ENCODE data around the gene EPHB1. TPM values are rescaled to one million over a fixed set of nuclear protein-coding genes. Genes with fewer than 3 reads are reported as not detected.

EPHB1 gene
- total RNA-seq, 1 experiment from 2014 or later, result 2.8 TPM

GRCh38 chr3:135175728-135176277, 380.7 kb downstream of the EPHB1 start:
- Histone ChIP-seq H2BK12ac (ENCODE audit: insufficient read length, low read depth, low read length) (no peak overlapping the region), H3K4me2 (ENCODE audit: insufficient read depth, insufficient read length, low read length) (no peak overlapping the region), H3K4me1 (ENCODE audit: insufficient read depth, low read length) (peaks cover 6% of the 10 kb centered on the region), H4K91ac (ENCODE audit: insufficient read length, low read depth, low read length) (no peak overlapping the region), H3K23me2 (ENCODE audit: insufficient read length, low read depth, low read length, poor library complexity, severe bottlenecking) (no peaks in the 10 kb centered on the region), H2BK120ac (ENCODE audit: low read depth, low read length, poor library complexity, severe bottlenecking) (no peak overlapping the region), H2AFZ (ENCODE audit: low read length) (no peak overlapping the region), H3K79me1 (ENCODE audit: insufficient read depth, low read depth, low read length, poor library complexity, severe bottlenecking) (no peaks in the 10 kb centered on the region), H3K23ac (ENCODE audit: insufficient read length, low read depth, low read length) (no peak overlapping the region), H4K8ac (replicated peaks; ENCODE audit: insufficient read length, low read depth, low read length) (no peak overlapping the region), H2BK20ac (ENCODE audit: low read depth, low read length, poor library complexity, severe bottlenecking) (no peak overlapping the region), H2AK5ac (ENCODE audit: insufficient read length, low read length) (no peak overlapping the region), H3K14ac (ENCODE audit: insufficient read depth, low read length) (no peak overlapping the region), H3K79me2 (ENCODE audit: insufficient read depth, low read length) (no peaks in the 10 kb centered on the region), H3K4ac (ENCODE audit: low read depth, low read length) (no peak overlapping the region), H3K27me3 (ENCODE audit: insufficient read depth, low read length) (no peaks in the 10 kb centered on the region), H3K9ac (ENCODE audit: extremely low read depth, insufficient read length, low read length) (no peak overlapping the region), H3K27ac (ENCODE audit: insufficient read length, low read depth, low read length) (no peak overlapping the region), H2BK5ac (ENCODE audit: insufficient read length, low read length) (no peak overlapping the region), H3K18ac (ENCODE audit: insufficient read length, low read depth, low read length) (no peak overlapping the region), H3K9me3 (ENCODE audit: control insufficient read depth, low read depth, low read length) (no peaks in the 10 kb centered on the region), H4K20me1 (ENCODE audit: control insufficient read depth, insufficient read depth, insufficient read length) (no peaks in the 10 kb centered on the region), H2BK15ac (ENCODE audit: low read depth, low read length) (0 out of 2 replicates have a peak overlapping the region, but pooled peaks have one; percentile 29), H3K56ac (ENCODE audit: insufficient read length, low read depth, low read length) (no peak overlapping the region), H4K5ac (ENCODE audit: insufficient read length, low read depth, low read length) (no peak overlapping the region), H3T11ph (ENCODE audit: low read length) (no peak overlapping the region)
- no peak for TF ChIP-seq CTCF (conservative IDR thresholded peaks at IDR 0.05)
- WGBS (ENCODE audit: extremely low coverage, insufficient read length, low lambda C conversion rate), result no CpG with 5 or more reads among the region's 5 CpGs
- Mint-ChIP-seq H3K27ac (no peak overlapping the region), H3K4me1 (peaks cover 14% of the 10 kb centered on the region in 2 experiments), H3K9me3 (no peaks in the 10 kb centered on the region), H3K4me3 (no peak overlapping the region), H3K27me3 (ENCODE audit: low read depth) (peaks cover 1% of the 10 kb centered on the region; the same call in 1 of the 2 replicates), H3K36me3 (ENCODE audit: insufficient read depth in 1 of 3, low read depth in 3 of 3) (peaks cover 0 to 2% (median 0%) of the 10 kb centered on the region in 3 experiments; a peak in 2 of 7 replicates)
- DNase-seq, result no peak

All from H9 (cell line).